SU-DHL-6 (cell line): Measurements from ENCODE around the gene EVI5L.

Source experiments
- EZH2phosphoT487 ChIP-seq: fragments of 200-600 bp; sonication (generic), shearing (Covaris generic); conservative IDR thresholded peaks from 2 replicates; pipeline ENCODE4 v1.6.1; 2018; ENCODE audit warnings: mild to moderate bottlenecking, antibody characterized with exemption, low read length, moderate library complexity, mixed read lengths
- TF ChIP-seq, protein P1 (sequence below): fragments of 200-600 bp; sonication (generic); IDR thresholded peaks from one replicate; pipeline ENCODE4 v1.5.1; 2017; ENCODE audit warnings: antibody characterized with exemption, mild to moderate bottlenecking, low read length, moderate library complexity; ENCODE audit not compliant: insufficient read depth, poor library complexity, severe bottlenecking

DNA sequence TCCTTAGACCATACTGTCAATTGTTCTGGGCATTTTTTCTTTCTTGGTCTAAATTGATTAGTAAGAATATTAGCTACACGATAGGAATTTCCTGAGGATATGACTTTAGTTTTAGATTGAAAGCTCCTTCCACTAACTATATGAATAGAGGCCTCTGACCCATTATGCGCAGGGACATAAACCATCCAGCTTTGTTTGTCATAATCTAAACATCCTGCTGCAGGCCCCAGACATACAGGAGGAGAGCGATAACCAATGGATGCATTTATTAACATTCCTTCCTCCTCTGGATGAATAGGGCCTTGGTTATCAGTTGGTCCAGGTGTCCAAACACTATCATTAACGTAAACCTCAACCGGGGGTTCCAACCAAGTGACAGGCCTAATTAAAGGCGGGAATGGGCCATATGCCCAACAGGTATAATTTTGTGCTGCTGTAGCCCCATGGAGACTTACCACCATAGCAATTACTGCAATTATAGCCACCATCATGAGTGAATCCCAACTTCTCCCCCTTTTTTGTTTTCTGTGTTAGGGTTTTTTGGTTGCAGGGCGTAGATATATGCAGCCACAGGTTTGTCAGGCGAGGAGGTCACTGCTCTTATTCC, 34.4 kb upstream of the EVI5L start:
- TF ChIP-seq, protein P1, sequence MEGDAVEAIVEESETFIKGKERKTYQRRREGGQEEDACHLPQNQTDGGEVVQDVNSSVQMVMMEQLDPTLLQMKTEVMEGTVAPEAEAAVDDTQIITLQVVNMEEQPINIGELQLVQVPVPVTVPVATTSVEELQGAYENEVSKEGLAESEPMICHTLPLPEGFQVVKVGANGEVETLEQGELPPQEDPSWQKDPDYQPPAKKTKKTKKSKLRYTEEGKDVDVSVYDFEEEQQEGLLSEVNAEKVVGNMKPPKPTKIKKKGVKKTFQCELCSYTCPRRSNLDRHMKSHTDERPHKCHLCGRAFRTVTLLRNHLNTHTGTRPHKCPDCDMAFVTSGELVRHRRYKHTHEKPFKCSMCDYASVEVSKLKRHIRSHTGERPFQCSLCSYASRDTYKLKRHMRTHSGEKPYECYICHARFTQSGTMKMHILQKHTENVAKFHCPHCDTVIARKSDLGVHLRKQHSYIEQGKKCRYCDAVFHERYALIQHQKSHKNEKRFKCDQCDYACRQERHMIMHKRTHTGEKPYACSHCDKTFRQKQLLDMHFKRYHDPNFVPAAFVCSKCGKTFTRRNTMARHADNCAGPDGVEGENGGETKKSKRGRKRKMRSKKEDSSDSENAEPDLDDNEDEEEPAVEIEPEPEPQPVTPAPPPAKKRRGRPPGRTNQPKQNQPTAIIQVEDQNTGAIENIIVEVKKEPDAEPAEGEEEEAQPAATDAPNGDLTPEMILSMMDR, result no peak
- no peak for TF ChIP-seq EZH2phosphoT487
